Activated T-cell treated with anti-CD3 and anti-CD28 coated beads, Interleukin-2, amount 50 U/mL, for 48 hours (primary cell): ENCODE results near the gene RPTOR.

ENCODE experiments used
- DNase-seq, 2 experiments: peaks; one replicate each; pipeline ENCODE4 v3.0.0-alpha.2; 2020

RPTOR gene

DNA sequence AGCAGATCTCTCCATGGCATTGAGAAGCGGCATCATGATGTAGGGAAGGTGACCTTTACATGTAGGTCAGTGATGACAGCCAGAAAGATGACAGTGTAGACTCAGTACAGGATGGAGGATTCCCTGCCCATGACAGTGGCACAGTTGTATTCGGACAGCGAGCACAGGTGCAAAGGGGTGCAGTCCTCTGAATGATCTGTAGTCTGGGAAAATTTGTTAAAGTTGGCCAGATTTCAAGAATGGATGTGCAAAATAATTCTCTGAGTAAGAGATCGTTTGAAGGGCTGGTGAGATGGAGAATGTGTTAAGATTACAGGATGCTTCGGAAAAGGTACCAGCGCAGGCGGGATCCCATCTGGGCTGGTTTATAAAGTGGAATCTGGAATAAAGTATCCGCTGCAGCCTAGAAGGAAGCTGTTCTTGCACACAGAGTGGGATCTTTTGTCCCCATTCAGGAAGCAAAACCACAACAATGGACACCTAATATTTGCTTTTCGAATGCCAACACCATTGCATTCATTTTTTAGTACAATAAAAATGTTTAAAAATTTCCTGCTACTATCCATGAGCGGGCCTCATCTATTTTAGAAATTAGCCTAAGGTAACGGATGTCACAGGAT is 101.2 kb downstream of the RPTOR start:
- no peak for DNase-seq

GRCh38 chr17:80646328-80646727 is 101.7 kb downstream of the RPTOR start:
- DNase-seq, result no peak

- DNase-seq, result no peak
Observed at GRCh38 chr17:80647746-80648145, 103.1 kb downstream of the RPTOR start.

DNA sequence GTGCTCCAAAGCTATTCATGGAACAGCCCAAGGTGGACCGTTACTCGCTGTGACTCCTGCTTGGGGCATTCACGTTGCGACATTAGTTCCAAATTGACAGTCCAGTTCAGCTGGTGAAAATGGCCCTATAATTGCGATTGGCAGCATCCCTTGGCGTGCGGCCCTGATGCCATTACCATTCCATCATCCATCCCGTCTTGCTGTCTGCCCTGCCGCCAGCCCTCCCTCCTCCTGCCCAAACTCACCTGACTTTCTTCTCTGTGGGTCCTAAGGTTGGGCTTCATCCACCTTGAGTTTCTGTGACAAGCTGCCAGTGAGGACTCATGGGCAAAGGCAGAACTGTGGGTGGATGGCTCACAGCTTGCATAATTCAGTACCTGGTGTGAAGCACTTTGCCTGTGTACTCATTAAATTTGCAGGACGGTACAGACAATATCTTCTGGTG is 104.6 kb downstream of the RPTOR start:
- peak; percentile 39 to 47 for DNase-seq

GRCh38 chr17:80649672-80650330 is 105.2 kb downstream of the RPTOR start:
- peak; percentile 82 to 86 for DNase-seq

- no peak for DNase-seq
Observed at GRCh38 chr17:80650331-80650672, 105.7 kb downstream of the RPTOR start.

GRCh38 chr17:80650751-80651518 is 106.3 kb downstream of the RPTOR start:
- no peak for DNase-seq

- no peak for DNase-seq
Observed at GRCh38 chr17:80652756-80653330, 108.2 kb downstream of the RPTOR start.

- no peak for DNase-seq
Observed at GRCh38 chr17:80653856-80654255, 109.2 kb downstream of the RPTOR start.

DNA sequence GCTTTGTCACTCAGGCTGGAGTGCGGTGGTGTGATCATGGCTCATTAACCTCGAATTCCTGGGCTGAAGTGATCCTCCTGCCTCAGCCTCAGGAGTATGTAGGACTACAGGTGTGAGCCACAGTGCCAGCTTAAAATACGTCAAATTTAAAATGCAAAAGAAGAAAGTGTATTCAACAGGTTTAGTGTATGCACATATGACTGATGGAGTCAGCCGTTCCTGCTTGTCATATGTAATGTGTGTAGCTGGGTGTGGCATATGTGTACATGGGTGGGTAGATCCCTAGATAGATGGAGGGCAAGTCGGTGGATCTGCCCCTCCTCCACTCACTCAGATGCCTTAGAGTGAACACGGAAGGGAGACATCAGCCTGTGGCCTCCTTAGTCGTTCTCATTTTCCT is 111.0 kb downstream of the RPTOR start:
- DNase-seq, result no peak

DNA sequence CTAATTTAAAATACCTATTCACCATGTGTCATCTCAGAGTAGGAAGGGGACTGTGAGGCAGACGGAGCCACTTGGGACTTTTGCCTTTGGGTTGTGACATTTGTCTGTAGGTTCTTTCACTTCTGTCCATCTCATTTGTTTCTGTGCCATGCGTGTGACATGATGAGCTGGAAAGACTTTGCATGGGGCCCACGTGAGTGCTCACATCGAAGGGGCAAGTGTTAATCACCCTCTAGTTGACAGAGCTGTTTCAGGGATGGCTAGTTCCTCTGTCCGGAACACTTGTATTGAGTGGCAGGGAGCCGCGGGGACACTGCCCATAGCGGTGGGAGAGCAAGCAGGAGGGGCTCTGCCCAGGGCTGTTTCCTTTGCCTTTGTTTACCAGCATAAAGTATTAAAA is 112.0 kb downstream of the RPTOR start:
- DNase-seq, result no peak

GRCh38 chr17:80657561-80657960 is 112.9 kb downstream of the RPTOR start:
- DNase-seq, result no peak

- DNase-seq, result no peak
Observed at GRCh38 chr17:80658821-80659220, 114.2 kb downstream of the RPTOR start.

DNA sequence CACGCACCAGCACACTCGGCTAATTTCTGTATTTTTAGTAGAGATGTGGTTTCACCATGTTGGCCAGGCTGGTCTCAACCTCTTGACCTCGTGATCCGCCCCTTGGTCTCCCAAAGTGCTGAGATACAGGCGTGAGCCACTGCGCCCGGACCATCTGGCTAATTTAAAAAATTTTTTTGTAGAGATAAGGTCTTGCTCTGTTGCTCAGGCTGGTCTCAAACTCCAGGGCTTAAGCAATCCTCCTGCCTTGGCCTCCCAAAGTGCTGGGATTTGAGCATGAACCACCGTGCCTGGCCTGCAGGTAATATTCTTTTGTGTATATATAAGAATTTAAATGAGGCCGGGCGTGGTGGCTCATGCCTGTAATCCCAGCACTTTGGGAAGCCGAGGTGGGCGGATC is 115.0 kb downstream of the RPTOR start:
- DNase-seq, result no peak

- DNase-seq, result no peak
Observed at GRCh38 chr17:80660527-80661198, 116.0 kb downstream of the RPTOR start.

GRCh38 chr17:80662557-80662956 is 117.9 kb downstream of the RPTOR start:
- no peak for DNase-seq

GRCh38 chr17:80663781-80664206 is 119.2 kb downstream of the RPTOR start:
- DNase-seq, result peak; percentile 54 to 61

GRCh38 chr17:80664217-80664790 is 119.7 kb downstream of the RPTOR start:
- DNase-seq, result no peak

DNA sequence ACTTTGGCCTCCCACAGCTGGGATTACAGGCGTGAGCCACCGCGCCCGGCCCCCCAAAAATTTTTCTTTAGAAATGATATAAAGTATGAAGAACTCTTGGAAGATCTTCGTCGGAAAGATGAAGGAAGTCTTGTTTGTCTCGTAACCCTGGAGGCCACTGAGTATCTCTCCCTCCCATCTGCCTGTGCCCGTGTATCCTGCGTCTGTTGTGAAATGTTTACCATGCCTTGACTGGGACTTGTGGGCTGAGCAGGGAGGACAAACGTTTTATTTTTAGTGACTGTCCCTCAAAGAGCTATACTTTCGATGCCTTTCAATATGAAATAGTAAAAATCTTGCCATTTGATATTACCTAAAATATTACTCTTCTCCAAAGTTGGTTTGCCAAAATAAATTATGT is 121.2 kb downstream of the RPTOR start:
- no peak for DNase-seq

DNA sequence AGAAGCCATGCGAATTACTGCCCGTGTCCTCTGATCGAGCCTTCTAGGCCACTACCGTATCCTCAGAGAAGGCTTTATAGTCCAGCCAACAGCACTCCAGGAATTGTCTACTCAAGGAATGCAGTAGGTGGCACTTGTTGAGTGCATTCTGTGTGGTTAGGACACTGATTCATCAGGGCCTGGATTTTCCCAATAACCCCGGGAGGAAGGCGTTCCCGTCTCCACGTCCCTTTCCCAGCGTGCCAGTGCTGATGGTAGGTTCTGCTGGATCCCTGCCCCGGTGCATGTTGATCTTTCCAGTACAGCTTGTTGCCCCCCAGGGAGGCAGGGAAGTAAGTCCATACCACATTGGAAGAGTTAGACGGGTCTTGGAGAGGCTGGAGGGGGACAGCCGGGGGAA is 122.2 kb downstream of the RPTOR start:
- no peak for DNase-seq

DNA sequence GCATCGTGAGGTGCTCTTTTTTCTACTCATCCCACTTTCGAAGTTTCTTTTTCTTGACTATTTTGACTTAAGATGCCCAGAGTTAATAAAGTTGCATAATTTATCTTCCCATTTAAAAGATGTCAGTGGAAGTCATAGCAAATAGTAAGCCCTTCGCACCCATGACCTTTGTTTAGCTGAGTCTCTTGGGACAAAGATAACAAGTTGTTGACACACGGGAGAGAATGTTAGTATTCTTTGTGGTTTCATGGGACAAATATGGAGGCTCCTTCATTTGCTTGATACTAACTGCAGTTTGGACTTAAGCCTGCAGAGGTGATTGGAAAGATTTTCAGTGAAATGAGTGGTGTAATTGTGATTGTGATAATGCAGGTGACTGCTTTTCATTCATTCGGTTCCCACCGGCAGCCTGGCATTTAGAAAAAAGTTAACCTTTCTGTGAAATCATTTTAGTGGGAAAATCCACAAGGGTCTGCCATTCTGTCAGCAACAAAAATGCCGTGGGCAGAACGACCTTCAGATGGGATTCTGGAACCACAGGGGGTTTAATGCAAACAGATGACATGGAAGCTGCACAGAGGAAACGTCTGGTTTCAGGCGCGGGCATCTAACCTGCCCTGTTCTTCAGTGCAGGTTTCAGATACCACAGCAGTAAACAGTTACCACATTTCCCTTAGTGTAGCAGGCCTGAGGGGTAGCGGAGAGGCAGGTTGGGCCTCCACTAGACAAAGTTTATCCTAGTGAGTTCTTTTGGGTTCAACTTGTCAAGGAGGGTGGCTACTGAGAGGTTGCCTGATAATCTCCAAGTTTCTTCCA is 123.0 kb downstream of the RPTOR start:
- DNase-seq, result no peak
